Measurements from ENCODE around the gene GNAZ.
"Not testable (repeated sequence)": the region's sequence is repeated elsewhere in the genome, so short reads cannot be mapped to it uniquely, and the experiment has no call there.

GNAZ gene

DNA sequence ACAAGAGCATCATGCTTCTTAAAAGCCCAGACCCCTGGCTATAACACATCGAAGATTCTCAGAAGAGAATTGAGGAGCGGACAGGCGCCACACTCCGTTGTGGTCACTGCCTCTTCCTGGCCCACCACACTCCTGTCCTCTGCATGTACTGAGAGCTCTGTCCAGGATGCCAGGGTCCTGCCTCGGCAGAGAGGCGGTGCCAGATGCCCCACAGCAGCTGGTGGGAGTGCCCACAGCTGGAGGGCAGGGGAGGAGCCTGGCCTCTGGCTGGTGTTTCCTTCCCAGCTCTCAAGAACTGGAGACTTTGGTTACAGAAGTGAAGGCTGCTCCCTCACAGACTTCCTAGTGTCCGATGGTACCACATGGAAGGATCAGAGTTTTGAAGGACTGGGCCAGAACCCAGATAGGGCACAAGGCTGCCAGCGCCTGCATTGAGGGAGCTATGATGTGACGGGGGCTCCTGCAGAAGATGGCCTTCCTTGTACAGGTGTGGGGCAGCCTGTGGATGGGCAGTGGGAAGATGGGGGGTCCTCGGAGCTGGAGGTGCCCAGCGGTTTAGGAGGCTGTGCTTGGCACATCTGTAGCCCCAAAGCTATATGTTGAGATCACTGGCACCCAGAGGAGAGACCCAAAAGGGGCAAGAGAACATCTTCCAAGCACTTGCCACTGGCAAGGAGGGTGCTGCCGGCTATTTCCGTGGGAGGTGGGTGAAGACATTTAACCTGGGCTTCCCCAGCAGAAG, 52.1 kb downstream of the GNAZ start:
- DNase-seq, result no peak

GRCh38 chr22:23122992-23123803, 52.9 kb downstream of the GNAZ start:
- no peak for DNase-seq

GRCh38 chr22:23123804-23124254, 53.5 kb downstream of the GNAZ start:
- no peak for DNase-seq

GRCh38 chr22:23124611-23125511, 54.5 kb downstream of the GNAZ start:
- DNase-seq, result no peak

DNA sequence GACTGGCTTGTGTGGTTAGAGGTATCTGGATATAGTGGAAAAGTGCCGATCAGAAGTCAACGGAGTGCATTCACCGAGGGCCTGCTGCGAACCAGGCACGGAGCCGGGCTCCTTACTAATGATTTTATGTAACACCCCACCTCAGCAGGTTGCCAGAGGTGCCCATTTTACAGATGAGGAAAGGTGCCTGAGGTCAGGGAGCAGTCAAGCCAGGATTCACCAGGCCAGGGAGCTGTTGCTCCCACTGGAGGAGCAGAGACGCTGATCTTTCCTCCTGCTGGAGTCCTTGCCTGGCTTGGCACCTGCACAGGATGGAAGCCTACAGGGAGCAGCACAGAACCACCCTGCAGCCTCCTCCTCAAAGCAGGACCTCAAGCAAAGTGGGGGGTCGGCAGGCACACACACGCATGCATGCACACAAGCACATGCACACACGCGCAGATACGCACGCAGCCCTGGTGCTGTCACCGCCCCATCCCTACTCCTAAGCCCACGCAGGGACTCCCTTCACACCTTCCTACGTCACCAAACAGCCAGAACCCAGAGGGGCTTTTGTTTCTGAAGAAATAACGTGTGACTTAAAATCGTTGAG, 55.3 kb downstream of the GNAZ start:
- DNase-seq, result no peak

GRCh38 chr22:23126165-23127054, 56.1 kb downstream of the GNAZ start:
- DNase-seq, result no peak

GRCh38 chr22:23127055-23127756, 56.9 kb downstream of the GNAZ start:
- DNase-seq, result no peak

DNA sequence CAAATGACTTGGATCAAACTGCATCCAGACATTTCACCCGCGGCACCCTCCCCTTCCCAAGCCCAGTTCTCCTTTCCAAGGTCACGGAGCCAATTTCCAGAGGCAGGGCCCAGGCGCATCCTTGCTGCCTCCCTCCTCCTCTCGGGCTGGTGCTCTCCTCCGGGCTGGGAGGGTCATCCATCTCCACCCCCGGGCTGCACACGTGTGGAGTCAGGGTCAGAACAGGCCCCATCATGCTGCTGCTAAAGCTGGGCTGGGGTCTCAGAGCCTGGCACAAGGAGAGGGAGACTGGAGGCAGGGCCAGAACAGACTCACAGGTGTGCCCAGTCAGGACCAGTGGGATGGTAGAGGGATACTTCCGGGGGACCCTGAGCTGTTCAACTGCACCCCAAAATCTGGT, 57.5 kb downstream of the GNAZ start:
- DNase-seq, result no peak

GRCh38 chr22:23128269-23129108, 58.2 kb downstream of the GNAZ start:
- DNase-seq, result no peak

DNA sequence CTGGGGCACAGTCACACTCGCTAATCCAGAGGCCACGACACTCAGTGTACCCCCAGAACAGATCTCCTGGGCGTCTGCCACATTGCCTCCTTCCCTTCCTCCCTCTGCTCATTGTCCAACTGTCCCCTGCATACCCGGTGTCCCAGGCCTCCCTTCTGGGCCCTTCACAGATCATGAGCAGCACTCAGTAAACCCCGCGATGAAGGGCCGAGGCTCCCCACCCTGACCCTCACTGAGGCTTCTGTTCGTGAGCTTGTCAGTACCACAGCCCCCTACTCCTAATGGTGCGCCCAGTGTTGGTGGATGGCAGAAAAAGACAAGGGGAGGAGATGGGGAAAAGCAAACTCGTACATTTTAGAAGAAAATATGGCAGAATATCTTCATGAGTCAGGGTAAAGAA, 58.8 kb downstream of the GNAZ start:
- DNase-seq, result no peak

DNA sequence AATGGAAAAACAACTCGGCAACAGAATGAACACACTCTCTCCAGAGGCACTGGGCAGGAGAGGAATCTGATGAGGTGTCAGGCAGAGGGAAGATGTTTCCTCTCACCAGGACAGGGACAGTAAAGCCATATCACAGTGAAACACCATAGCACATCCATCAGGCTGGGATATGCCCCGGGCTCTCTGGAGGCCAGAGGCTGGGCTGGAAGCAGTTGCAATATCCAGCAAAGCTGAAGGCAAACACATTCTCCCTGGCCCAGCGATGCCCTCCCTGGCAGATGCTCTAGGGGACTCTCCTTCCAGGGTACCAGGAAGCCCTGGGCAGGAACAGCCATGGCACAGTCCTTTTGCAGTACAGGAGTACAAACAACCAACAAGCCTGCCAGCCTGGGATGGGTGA, 60.4 kb downstream of the GNAZ start:
- no peak for DNase-seq

GRCh38 chr22:23131931-23132330, 61.6 kb downstream of the GNAZ start:
- no peak for DNase-seq

GRCh38 chr22:23132376-23133091, 62.2 kb downstream of the GNAZ start:
- DNase-seq, result no peak

- DNase-seq, result no peak
Observed at GRCh38 chr22:23133922-23134321, 63.6 kb downstream of the GNAZ start.

GRCh38 chr22:23136991-23137390, 66.7 kb downstream of the GNAZ start:
- not testable (repeated sequence) for DNase-seq

DNA sequence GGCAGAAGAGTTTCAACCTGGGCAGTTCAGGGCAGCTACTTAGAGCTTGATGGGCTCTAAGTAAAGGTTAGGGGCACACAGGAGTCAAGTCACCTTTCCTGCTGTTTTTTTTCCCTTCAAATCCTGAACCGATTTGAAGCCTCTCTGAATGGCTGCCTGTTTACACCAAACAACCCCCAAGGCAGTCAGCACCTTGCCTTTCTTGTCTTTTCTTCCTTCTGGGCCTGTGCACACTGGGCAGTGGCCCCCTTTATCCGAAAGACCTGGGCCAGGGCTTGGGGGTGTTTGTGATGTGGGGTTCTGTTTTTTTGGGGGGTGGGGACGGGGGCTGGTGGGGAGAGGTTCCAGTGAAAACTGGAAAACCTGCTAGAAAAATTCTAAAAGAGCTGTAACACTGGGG, 67.1 kb downstream of the GNAZ start:
- no peak for DNase-seq

GRCh38 chr22:23137905-23138561, 67.7 kb downstream of the GNAZ start:
- no peak for DNase-seq

DNA sequence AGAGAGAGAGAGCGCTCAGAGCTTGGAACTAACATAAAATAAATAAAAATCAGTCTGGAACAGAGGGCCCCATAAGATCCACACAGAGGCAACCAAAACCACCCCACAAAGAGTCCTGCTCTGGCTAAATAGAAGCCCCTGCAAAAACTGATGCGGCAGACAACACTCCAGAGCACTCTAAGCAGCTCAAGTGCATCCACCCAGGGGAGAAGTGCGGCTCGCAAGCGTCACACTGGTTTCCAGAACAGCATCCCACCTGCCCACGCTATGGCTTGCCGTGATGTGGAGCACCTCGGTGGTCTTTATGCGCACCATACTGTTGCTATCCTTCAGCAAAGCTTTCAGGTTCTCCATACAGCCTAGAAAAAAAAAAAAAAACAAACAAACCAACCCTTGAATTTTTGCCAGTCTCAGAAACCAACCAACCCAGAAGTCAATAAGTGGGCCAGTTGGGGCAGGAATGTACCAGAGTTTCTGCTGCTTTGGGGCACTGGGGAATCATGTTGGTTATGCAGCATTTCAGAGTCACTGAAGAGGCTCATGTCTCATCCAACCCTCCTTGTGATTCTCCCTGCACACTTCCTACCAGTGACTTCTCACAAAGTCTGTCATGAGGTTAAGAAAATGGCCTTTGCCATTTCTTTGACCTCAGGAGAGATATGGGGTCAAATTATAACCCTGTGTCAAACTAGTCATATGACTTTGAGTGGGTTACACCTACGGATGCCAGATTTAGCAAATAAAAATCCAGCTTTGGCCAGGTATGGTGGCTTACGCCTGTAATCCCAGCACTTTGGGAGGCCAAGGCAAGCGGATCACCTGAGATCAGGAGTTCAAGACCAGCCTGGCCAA, 68.5 kb downstream of the GNAZ start:
- DNase-seq, result no peak

Data from cortex of kidney (tissue), 1 donor.